ENCODE results near the gene KATNA1. TPM values are rescaled to one million over a fixed set of nuclear protein-coding genes. Genes with fewer than 3 reads are reported as not detected.

Gene KATNA1
- total and polyA plus RNA-seq, 9 of the 15 experiments (the other 6 are each of a cell fraction or from before 2014, with no cell fraction given), result 22.5 to 76.9 (median 45.0) TPM

DNA sequence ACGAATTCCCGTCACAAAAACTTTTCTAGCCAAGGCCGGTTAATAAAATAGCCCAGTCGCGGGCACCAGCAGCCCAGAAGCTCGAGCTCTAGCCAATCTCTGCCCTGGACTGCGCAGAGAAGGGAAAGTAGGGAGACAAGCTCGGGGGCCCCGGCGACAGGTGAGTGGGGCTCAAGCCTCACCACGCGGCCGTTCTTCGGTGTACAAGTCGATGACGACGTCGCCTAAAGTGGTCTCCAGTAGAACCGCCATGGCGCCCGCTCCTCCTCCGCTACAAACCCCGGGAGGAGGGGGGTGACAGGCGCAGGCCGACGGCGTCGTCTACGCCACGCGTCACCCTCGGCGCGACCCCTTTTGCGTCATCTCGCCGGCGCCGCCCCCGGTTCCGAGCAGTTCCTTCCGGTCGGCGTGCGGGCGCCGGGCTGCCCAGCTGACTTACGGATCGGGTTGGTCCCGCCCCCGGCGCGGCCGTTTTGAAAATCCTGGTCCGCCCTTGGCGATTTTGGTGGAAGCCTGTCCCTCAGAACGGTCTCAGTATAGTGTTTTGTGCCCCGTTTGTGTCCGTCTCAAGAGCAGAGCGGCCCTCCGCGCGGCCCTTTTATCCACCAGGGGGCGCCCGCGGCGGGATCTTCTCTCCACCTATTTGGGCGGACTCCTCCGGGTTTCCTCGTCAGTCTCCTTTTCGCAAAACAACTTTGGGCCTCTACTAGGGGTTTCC is 102.6 kb downstream of the KATNA1 start, which contains the start of gene PPIL4 (continued):
- TF ChIP-seq CCNT2 (IDR thresholded peaks at IDR 0.05; ENCODE audit: borderline replicate concordance, extremely low read depth, insufficient read length, low read depth, low read length), result peak; percentile 96
- no peak for TF ChIP-seq IRF2 (CRISPR knock-in tag; IDR thresholded peaks at IDR 0.05)
- peak; percentile 45; the same call in 1 of the 2 replicates for TF ChIP-seq ESRRA (IDR thresholded peaks at IDR 0.05; ENCODE audit: borderline replicate concordance, low read depth)
- TF ChIP-seq PHB (CRISPR knock-in tag; IDR thresholded peaks at IDR 0.05), result no peak; the same call in 1 of the 2 replicates
- peak; percentile 97 for TF ChIP-seq ETV1 (tag; conservative IDR thresholded peaks at IDR 0.05; ENCODE audit: low read depth)
- peak; percentile 86 for TF ChIP-seq KDM5B (IDR thresholded peaks at IDR 0.05; ENCODE audit: insufficient replicate concordance, low read depth, low read length)
- TF ChIP-seq, protein P1, sequence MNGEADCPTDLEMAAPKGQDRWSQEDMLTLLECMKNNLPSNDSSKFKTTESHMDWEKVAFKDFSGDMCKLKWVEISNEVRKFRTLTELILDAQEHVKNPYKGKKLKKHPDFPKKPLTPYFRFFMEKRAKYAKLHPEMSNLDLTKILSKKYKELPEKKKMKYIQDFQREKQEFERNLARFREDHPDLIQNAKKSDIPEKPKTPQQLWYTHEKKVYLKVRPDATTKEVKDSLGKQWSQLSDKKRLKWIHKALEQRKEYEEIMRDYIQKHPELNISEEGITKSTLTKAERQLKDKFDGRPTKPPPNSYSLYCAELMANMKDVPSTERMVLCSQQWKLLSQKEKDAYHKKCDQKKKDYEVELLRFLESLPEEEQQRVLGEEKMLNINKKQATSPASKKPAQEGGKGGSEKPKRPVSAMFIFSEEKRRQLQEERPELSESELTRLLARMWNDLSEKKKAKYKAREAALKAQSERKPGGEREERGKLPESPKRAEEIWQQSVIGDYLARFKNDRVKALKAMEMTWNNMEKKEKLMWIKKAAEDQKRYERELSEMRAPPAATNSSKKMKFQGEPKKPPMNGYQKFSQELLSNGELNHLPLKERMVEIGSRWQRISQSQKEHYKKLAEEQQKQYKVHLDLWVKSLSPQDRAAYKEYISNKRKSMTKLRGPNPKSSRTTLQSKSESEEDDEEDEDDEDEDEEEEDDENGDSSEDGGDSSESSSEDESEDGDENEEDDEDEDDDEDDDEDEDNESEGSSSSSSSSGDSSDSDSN (IDR thresholded peaks at IDR 0.05; ENCODE audit: borderline replicate concordance in 1 of 2, low read depth in 2 of 2, low read length in 2 of 2), result 0 out of 4 replicates have a peak, but pooled peaks of 1 of the 2 experiments have one; percentile 23
- TF ChIP-seq PURB (CRISPR knock-in tag; IDR thresholded peaks at IDR 0.05; ENCODE audit: low read depth), result no peak
- TF ChIP-seq PHTF2 (CRISPR knock-in tag; IDR thresholded peaks at IDR 0.05), result no peak
- TF ChIP-seq XRCC4 (IDR thresholded peaks at IDR 0.05; ENCODE audit: extremely low read depth, insufficient read depth, insufficient read length), result no peak
- no peak for TF ChIP-seq ZC3H11A (IDR thresholded peaks at IDR 0.05; ENCODE audit: low read depth, low read length)
- no peak for TF ChIP-seq ZNF77 (CRISPR knock-in tag; IDR thresholded peaks at IDR 0.05)
- TF ChIP-seq, protein P2, sequence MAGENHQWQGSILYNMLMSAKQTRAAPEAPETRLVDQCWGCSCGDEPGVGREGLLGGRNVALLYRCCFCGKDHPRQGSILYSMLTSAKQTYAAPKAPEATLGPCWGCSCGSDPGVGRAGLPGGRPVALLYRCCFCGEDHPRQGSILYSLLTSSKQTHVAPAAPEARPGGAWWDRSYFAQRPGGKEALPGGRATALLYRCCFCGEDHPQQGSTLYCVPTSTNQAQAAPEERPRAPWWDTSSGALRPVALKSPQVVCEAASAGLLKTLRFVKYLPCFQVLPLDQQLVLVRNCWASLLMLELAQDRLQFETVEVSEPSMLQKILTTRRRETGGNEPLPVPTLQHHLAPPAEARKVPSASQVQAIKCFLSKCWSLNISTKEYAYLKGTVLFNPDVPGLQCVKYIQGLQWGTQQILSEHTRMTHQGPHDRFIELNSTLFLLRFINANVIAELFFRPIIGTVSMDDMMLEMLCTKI (IDR thresholded peaks at IDR 0.05; ENCODE audit: partially characterized antibody), result no peak
- peak; percentile 81 for TF ChIP-seq TAF9B (IDR thresholded peaks at IDR 0.05; ENCODE audit: partially characterized antibody)
- no peak for TF ChIP-seq SRSF1 (IDR thresholded peaks at IDR 0.05; ENCODE audit: low read depth, low read length)
- TF ChIP-seq ZC3H4 (CRISPR knock-in tag; IDR thresholded peaks at IDR 0.05; ENCODE audit: borderline replicate concordance), result no peak
- no peak for TF ChIP-seq BRCA1 (IDR thresholded peaks at IDR 0.05)
- TF ChIP-seq BRCA1 (CRISPR knock-in tag; IDR thresholded peaks at IDR 0.05), result no peak
- no peak for TF ChIP-seq EHMT2 (IDR thresholded peaks at IDR 0.05)
- TF ChIP-seq, protein P3, sequence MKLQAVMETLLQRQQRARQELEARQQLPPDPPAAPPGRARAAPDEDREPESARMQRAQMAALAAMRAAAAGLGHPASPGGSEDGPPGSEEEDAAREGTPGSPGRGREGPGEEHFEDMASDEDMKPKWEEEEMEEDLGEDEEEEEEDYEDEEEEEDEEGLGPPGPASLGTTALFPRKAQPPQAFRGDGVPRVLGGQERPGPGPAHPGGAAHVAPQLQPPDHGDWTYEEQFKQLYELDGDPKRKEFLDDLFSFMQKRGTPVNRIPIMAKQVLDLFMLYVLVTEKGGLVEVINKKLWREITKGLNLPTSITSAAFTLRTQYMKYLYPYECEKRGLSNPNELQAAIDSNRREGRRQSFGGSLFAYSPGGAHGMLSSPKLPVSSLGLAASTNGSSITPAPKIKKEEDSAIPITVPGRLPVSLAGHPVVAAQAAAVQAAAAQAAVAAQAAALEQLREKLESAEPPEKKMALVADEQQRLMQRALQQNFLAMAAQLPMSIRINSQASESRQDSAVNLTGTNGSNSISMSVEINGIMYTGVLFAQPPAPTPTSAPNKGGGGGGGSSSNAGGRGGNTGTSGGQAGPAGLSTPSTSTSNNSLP (IDR thresholded peaks at IDR 0.05; ENCODE audit: borderline replicate concordance, low read depth, low read length), result no peak
- no peak for TF ChIP-seq NFE2L1 (tag; IDR thresholded peaks at IDR 0.05; ENCODE audit: borderline replicate concordance, low read depth)
- no peak; the same call in none of the 2 replicates for TF ChIP-seq BRD4 (IDR thresholded peaks at IDR 0.05)
- TF ChIP-seq GTF2A2 (tag; IDR thresholded peaks at IDR 0.05), result no peak
